Gastroesophageal sphincter (tissue), 3 donors: ENCODE measurements around the gene CHAC1.

Experiments
- CTCF ChIP-seq, 4 experiments: fragments of 200-600 bp in 2 of 4; fragments of 450-650 bp in 2 of 4; sonication (generic) in 1 of 4; IDR thresholded peaks; one replicate each; pipeline ENCODE4 v1.5.1; 2017 to 2019; ENCODE audit warnings: antibody characterized with exemption in 4 of 4, mild to moderate bottlenecking in 2 of 4, moderate library complexity in 2 of 4
- POLR2A ChIP-seq, 2 donors: fragments of 450-650 bp; IDR thresholded peaks; one replicate each; pipeline ENCODE4 v1.6.1; 2017; ENCODE audit warnings: antibody characterized with exemption in 2 of 2, mild to moderate bottlenecking in 2 of 2, moderate library complexity in 1 of 2

GRCh38 chr15:40976819-40977218, 23.5 kb downstream of the CHAC1 start:
- TF ChIP-seq CTCF (IDR thresholded peaks at IDR 0.05) (no peak), POLR2A (IDR thresholded peaks at IDR 0.05) (no peak)
